Activated T-cell treated with anti-CD3 and anti-CD28 coated beads for 24 hours (primary cell): ENCODE measurements around the gene CXCL10.
A peak's percentile ranks its signal among the peaks of the same experiment; 100 is the strongest.
"Not testable (repeated sequence)": the region's sequence is repeated elsewhere in the genome, so short reads cannot be mapped to it uniquely, and the experiment has no call there.

ENCODE experiments used
- DNase-seq: peaks from one replicate; pipeline ENCODE4 v3.0.0-alpha.2; 2020; ENCODE audit warnings: low read depth

CXCL10 gene

DNA sequence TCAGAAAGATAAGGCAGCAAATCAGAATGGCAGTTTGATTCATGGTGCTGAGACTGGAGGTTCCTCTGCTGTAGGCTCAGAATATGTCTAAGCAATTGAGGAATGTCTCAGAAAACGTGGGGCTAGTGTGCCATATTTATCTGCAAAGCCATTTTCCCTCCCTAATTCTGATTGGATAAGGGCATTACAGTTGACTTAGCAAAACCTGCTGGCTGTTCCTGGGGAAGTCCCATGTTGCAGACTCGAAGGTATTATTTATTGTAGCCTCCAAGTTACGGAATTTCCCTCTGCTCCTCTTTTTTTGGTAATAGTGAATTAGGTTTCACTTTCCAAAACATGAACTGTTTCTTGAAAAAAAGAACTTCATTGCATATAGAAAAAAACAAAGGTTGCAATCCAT is at the start of gene CXCL10:
TSS of gene CXCL10 (minus strand) at position 109 of the 400 bp plus-strand sequence. CDS start at position 43, 66 bp downstream.
- no peak for DNase-seq

- DNase-seq = no peak
Observed at GRCh38 chr4:76072760-76073159, 49.5 kb upstream of the CXCL10 start.

GRCh38 chr4:76067652-76068286 is 44.5 kb upstream of the CXCL10 start:
- peak; percentile 66 for DNase-seq

GRCh38 chr4:76066546-76066945 is 43.2 kb upstream of the CXCL10 start:
- DNase-seq = no peak

GRCh38 chr4:76061982-76062381 is 38.7 kb upstream of the CXCL10 start:
- no peak for DNase-seq

DNA sequence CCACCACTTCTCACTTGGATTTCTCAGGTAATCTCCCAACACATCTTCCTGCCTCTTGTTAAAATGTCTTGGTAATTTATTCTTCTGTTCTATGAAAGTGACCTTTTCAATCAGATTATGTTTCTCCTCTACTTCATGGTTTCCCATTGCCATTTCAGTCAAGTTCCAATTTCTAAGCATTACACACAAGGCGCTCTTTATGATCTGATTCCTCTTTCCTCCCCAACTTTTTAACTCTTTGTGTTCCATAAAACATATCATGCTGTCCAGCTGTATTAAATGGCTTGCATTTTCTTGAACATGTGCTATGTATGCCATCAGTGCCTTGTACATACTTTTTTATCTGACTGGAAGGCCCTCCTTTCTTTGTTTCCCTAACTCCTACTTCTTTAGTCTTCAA is 38.1 kb upstream of the CXCL10 start:
- no peak for DNase-seq

GRCh38 chr4:76060506-76060905 is 37.2 kb upstream of the CXCL10 start:
- DNase-seq = no peak

DNA sequence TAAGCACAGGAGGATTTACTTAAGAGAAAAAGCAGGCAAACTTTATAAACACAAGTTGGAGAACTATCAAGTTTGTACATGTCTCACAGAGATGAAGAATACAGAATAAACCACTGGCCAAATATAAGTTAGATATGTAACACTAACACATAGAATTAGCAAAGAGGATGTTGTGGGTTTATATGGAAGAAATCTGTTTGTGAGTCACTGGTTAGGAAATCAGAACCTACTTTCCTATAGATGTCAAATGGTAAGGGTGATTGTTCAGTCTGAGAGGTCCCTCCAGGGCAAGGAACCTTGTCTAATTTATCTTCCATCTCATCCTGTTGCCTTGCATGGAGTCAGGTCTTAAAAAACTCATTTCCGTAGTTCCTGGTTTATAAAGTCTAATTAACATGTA is 36.5 kb upstream of the CXCL10 start:
- DNase-seq = no peak

GRCh38 chr4:76058888-76059426 is 35.7 kb upstream of the CXCL10 start:
- DNase-seq = no peak

DNA sequence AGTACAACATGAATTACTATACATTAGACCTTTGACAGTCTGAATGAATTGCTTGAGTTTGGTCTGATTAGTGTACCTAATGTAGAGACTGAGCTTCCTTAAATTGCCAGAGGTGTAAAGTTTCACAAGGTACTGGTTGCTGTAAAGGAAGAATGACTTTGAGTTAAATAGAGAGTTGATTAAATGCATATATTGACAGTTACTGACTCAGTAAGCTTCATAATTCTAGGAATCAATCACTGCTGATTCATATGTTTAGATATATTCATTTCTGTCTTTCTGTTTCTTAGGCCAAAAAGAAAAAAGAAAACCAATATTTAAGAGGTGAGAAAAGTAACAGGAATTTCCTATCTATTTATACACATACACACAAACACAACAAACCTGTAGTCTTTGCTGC is 35.0 kb upstream of the CXCL10 start:
- DNase-seq = no peak

DNA sequence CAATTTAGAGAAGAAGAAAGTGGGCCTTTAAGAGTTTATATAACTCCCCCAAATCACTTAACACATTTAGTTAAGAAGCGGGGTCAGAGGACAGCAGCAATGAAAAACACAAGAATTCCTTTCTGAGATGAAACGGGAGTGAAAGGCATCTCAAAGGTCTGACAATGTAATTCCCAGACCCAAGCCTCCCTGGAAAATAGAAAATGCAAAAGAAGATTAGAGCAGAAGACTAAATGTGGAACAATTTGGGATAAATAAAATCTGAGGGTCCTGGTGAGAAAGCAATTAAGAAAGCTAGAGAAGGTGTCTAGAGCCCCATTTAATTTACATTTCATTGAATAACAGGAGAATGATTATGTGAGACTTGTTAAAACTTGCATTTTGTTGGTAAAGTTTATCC is 32.1 kb upstream of the CXCL10 start:
- DNase-seq = no peak

- DNase-seq = no peak
Observed at GRCh38 chr4:76055016-76055415, 31.7 kb upstream of the CXCL10 start.

- DNase-seq = no peak
Observed at GRCh38 chr4:76053730-76054129, 30.4 kb upstream of the CXCL10 start.

DNA sequence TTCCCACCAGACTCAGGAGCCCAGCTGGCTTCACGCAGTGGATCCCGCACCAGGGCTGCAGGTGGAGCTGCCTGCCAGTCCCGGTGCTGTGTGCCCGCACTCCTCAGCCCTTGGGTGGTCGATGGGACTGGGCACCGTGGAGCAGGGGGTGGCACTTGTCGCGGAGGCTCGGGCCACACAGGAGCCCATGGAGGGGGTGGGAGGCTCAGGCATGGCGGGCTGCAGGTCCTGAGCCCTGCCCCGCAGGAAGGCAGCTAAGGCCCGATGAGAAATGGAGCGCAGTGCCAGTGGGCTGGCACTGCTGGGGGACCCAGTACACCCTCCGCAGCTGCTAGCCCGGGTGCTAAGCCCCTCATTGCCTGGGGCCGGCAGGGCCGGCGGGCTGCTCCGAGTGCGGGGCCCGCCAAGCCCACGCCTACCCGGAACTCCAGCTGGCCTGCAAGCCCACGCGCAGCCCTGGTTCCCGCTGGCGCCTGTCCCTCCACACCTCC is 27.3 kb upstream of the CXCL10 start:
- not testable (repeated sequence) for DNase-seq

DNA sequence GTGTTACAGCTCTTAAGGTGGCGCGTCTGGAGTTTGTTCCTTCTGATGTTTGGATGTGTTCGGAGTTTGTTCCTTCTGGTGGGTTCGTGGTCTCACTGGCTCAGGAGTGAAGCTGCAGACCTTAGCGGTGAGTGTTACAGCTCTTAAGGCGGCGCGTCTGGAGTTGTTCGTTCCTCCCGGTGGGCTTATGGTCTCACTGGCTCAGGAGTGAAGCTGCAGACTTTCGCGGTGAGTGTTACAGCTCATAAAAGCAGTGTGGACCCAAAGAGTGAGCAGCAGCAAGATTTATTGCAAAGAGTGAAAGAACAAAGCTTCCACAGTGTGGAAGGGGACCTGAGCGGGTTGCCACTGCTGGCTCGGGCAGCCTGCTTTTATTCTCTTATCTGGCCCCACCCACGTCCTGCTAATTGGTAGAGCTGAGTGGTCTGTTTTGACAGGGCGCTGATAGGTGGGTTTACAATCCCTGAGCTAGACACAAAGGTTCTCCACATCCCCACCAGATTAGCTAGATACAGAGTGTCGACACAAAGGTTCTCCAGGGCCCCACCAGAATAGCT is 26.6 kb upstream of the CXCL10 start:
- not testable (repeated sequence) for DNase-seq

DNA sequence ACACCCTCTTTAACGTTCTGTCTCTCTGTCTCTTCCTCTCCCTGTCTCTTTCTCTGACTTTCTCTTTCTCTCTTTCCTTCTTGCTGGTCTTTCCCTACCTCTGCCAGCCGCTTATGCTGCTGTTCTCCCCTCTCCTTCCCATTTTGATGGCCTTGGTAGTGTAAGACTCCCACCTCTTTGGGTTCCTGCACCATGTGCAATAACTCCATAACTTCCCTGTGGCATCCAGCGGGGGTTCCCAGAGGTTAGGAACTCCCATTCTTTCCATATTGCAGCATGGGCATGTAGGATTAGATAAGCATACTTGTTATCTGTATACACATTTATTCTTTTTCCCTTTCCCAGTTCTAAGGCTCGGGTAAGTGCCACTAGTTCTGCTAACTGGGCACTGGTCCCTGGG is 21.4 kb upstream of the CXCL10 start:
- not testable (repeated sequence) for DNase-seq

- not testable (repeated sequence) for DNase-seq
Observed at GRCh38 chr4:76043306-76043705, 20.0 kb upstream of the CXCL10 start.

- DNase-seq = not testable (repeated sequence)
Observed at GRCh38 chr4:76042241-76042998, 19.1 kb upstream of the CXCL10 start.

GRCh38 chr4:76036855-76037254 is 13.6 kb upstream of the CXCL10 start:
- DNase-seq = no peak

DNA sequence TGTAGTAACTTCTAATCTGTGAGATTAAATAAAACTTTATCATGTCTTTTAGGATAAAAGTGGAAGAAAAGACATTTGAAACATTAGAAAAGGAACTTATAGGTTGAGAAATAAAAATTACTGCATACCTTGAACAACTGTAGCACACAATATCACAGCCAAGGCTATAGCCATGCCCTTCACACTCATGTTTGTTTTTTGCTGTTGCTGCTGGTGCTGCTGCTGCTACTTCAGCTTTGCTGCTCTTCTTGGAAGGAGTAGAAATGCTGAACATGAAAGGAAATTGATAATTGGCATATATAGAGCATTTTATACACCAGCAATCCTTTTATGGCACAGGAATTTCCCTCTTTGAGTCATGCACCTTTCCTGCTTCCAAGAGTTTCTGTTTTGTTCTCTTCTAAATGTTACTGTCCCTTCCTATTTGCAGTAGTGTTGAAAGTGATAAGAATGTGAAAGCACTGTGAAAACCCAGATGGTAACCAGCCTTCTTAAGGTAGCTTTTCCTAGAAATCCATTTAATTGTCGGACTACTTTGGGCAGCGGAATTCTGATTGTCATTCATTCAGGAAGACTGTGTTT is 12.6 kb upstream of the CXCL10 start, which contains the start of gene CXCL11:
TSS of gene CXCL11 (minus strand) at position 272 of the 582 bp plus-strand sequence. CDS start at position 189, 83 bp downstream.
- DNase-seq = no peak

GRCh38 chr4:76035141-76035540 is 11.8 kb upstream of the CXCL10 start:
- DNase-seq = no peak

GRCh38 chr4:76029300-76029699 is 6.0 kb upstream of the CXCL10 start:
- DNase-seq = no peak
